GM12873 (cell line): ENCODE data around the gene STXBP5L.

Experiments
- CTCF ChIP-seq: IDR thresholded peaks from 2 replicates; pipeline ENCODE4 v1.5.1; 2012; ENCODE audit warnings: low read depth, mild to moderate bottlenecking, moderate library complexity, low read length, control low read depth; ENCODE audit not compliant: insufficient read depth; ENCODE audit errors: missing control alignments

The STXBP5L gene

GRCh38 chr3:120908030-120908794 lies at the start of gene STXBP5L:
Gene STXBP5L, plus strand, starts transcription at chr3:120908205. Its CDS starts 1,374 bp downstream, at chr3:120909579.
- no peak for TF ChIP-seq CTCF

GRCh38 chr3:120858521-120858920 lies 49.5 kb upstream of the STXBP5L start:
- TF ChIP-seq CTCF: no peak

- no peak for TF ChIP-seq CTCF
Observed at GRCh38 chr3:120864541-120864940, 43.5 kb upstream of the STXBP5L start.

GRCh38 chr3:120875507-120875906 lies 32.5 kb upstream of the STXBP5L start:
- no peak for TF ChIP-seq CTCF

- no peak for TF ChIP-seq CTCF
Observed at GRCh38 chr3:120875989-120876388, 32.0 kb upstream of the STXBP5L start.

GRCh38 chr3:120879411-120879810 lies 28.6 kb upstream of the STXBP5L start:
- no peak for TF ChIP-seq CTCF

GRCh38 chr3:120892921-120893320 lies 15.1 kb upstream of the STXBP5L start:
- TF ChIP-seq CTCF: no peak
